ENCODE measurements around the gene WASF3.

DNA sequence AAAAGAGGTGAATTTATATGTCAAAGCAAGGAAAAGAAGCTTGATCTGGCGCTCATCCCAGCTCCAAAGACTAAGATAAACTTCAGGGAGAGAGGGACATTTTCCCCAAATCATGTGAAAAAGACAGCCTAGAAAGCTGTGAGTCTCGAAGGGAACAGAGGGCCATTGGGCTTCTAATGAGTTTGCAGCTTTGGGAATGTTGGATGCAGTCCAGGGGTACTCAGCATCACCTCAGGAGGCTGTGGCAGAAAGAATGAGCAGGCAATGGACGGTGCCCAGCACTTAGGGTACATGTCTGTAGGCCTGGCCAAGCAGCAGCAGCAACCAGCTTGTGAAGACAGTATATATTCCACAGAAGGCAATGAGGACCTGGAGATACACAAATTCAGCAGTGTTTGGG is 25.7 kb upstream of the WASF3 start:
- no peak for TF ChIP-seq POLR2A (IDR thresholded peaks at IDR 0.05)
- TF ChIP-seq, protein P1, sequence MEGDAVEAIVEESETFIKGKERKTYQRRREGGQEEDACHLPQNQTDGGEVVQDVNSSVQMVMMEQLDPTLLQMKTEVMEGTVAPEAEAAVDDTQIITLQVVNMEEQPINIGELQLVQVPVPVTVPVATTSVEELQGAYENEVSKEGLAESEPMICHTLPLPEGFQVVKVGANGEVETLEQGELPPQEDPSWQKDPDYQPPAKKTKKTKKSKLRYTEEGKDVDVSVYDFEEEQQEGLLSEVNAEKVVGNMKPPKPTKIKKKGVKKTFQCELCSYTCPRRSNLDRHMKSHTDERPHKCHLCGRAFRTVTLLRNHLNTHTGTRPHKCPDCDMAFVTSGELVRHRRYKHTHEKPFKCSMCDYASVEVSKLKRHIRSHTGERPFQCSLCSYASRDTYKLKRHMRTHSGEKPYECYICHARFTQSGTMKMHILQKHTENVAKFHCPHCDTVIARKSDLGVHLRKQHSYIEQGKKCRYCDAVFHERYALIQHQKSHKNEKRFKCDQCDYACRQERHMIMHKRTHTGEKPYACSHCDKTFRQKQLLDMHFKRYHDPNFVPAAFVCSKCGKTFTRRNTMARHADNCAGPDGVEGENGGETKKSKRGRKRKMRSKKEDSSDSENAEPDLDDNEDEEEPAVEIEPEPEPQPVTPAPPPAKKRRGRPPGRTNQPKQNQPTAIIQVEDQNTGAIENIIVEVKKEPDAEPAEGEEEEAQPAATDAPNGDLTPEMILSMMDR (IDR thresholded peaks at IDR 0.05): no peak
